Left kidney (tissue), 8 donors: Measurements from ENCODE around the gene HYAL2. TPM values are rescaled to one million over a fixed set of nuclear protein-coding genes. Genes with fewer than 3 reads are reported as not detected.

Experiments used
- DNase-seq: peaks from one replicate; pipeline ENCODE4 v3.0.0-alpha.2; 2013
- long read RNA-seq, 8 donors: transcript quantifications; one replicate each; lab custom pipeline, GENCODE V29; 2026
- polyA plus RNA-seq: library from polyadenylated mRNA; unstranded; fragments of 120-200 nt; gene quantifications from one replicate; pipeline ENCODE4 v1.2.1, GENCODE V29; 2013; ENCODE audit not compliant: insufficient read length

The HYAL2 gene
- polyA plus RNA-seq = 53.6 TPM
- long read RNA-seq, donor 1, full-length matches to known transcripts = 66 of 66 reads
- long read RNA-seq, donor 1, partial matches to known transcripts = 0 of 66 reads
- long read RNA-seq, donor 1, other reads (novel, unspliced or antisense) = 0 of 66 reads
- long read RNA-seq, donor 2, full-length matches to known transcripts = 54 of 54 reads
- long read RNA-seq, donor 2, partial matches to known transcripts = 0 of 54 reads
- long read RNA-seq, donor 2, other reads (novel, unspliced or antisense) = 0 of 54 reads
- long read RNA-seq, donor 3, full-length matches to known transcripts = 34 of 41 reads
- long read RNA-seq, donor 3, partial matches to known transcripts = 7 of 41 reads
- long read RNA-seq, donor 3, other reads (novel, unspliced or antisense) = 0 of 41 reads
- long read RNA-seq, donor 4, full-length matches to known transcripts = 5 of 14 reads
- long read RNA-seq, donor 4, partial matches to known transcripts = 9 of 14 reads
- long read RNA-seq, donor 4, other reads (novel, unspliced or antisense) = 0 of 14 reads
- long read RNA-seq, donor 5, full-length matches to known transcripts = 89 of 94 reads
- long read RNA-seq, donor 5, partial matches to known transcripts = 0 of 94 reads
- long read RNA-seq, donor 5, other reads (novel, unspliced or antisense) = 5 of 94 reads
- long read RNA-seq, donor 6, full-length matches to known transcripts = 56 of 80 reads
- long read RNA-seq, donor 6, partial matches to known transcripts = 24 of 80 reads
- long read RNA-seq, donor 6, other reads (novel, unspliced or antisense) = 0 of 80 reads
- long read RNA-seq, donor 7, full-length matches to known transcripts = 85 of 102 reads
- long read RNA-seq, donor 7, partial matches to known transcripts = 17 of 102 reads
- long read RNA-seq, donor 7, other reads (novel, unspliced or antisense) = 0 of 102 reads
- long read RNA-seq, donor 8, full-length matches to known transcripts = 23 of 23 reads
- long read RNA-seq, donor 8, partial matches to known transcripts = 0 of 23 reads
- long read RNA-seq, donor 8, other reads (novel, unspliced or antisense) = 0 of 23 reads

GRCh38 chr3:50322386-50323091, at the start of gene HYAL2:
HYAL2 (minus strand) TSS chr3:50322745; CDS start chr3:50320489, 2,256 bp downstream.
- DNase-seq = no peak

GRCh38 chr3:50371133-50371685, 48.7 kb upstream of the HYAL2 start:
- no peak for DNase-seq

- no peak for DNase-seq
Observed at GRCh38 chr3:50370594-50370993, 48.0 kb upstream of the HYAL2 start.

- DNase-seq = no peak
Observed at GRCh38 chr3:50369012-50369670, 46.6 kb upstream of the HYAL2 start.

- DNase-seq = no peak
Observed at GRCh38 chr3:50365842-50366220, 43.3 kb upstream of the HYAL2 start.

GRCh38 chr3:50365080-50365841, 42.7 kb upstream of the HYAL2 start:
- DNase-seq = no peak

GRCh38 chr3:50364573-50365079, 42.1 kb upstream of the HYAL2 start:
- no peak for DNase-seq

- DNase-seq = no peak
Observed at GRCh38 chr3:50359760-50360110, 37.2 kb upstream of the HYAL2 start.

- peak; percentile 97 for DNase-seq
Observed at GRCh38 chr3:50358911-50359759, 36.6 kb upstream of the HYAL2 start, which contains the start of gene TMEM115. TMEM115 (minus strand) TSS chr3:50359521; CDS start chr3:50359063, 458 bp downstream.

- DNase-seq = no peak
Observed at GRCh38 chr3:50358355-50358910, 35.9 kb upstream of the HYAL2 start.

GRCh38 chr3:50357481-50357880, 34.9 kb upstream of the HYAL2 start:
- no peak for DNase-seq

GRCh38 chr3:50356553-50356952, 34.0 kb upstream of the HYAL2 start:
- DNase-seq = no peak

GRCh38 chr3:50355829-50356552, 33.4 kb upstream of the HYAL2 start:
- DNase-seq = no peak

- no peak for DNase-seq
Observed at GRCh38 chr3:50354850-50355249, 32.3 kb upstream of the HYAL2 start.

- DNase-seq = no peak
Observed at GRCh38 chr3:50354186-50354764, 31.7 kb upstream of the HYAL2 start.

- no peak for DNase-seq
Observed at GRCh38 chr3:50353245-50354004, 30.9 kb upstream of the HYAL2 start.

- DNase-seq = no peak
Observed at GRCh38 chr3:50352781-50353180, 30.2 kb upstream of the HYAL2 start.
